GM18505 (cell line): Measurements from ENCODE around the gene TTYH3.

Experiments
- ATAC-seq: cut with Tn5 transposase; IDR thresholded peaks from one replicate; pipeline ENCODE4 v1.9.1; 2021; ENCODE audit not compliant: unreplicated experiment
- POLR2A ChIP-seq: IDR thresholded peaks from 4 replicates; pipeline ENCODE4 v1.6.1; 2011; ENCODE audit warnings: borderline replicate concordance; ENCODE audit not compliant: insufficient read depth, insufficient read length; ENCODE audit errors: extremely low read depth

TTYH3 gene

DNA sequence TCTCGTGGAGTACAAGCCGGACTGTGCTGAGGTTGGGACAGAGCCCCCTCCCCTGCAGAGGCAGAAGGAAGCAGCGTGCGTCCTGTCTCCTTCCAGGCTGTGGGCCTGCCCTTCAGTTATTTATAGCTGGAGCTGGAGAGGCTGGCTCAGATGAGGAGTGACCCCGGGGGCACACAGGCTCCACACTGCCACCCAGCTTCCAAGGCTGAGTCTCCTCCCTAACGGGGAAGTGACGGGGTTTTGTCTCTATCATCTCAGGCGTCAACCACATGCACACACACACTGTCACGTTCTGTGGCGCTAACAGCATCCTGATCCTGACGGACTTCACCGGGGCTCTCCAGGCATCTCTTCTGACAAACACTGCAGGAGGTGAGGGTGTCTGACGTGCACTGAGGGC lies 81.6 kb downstream of the TTYH3 start:
- ATAC-seq = no peak
- no peak for TF ChIP-seq POLR2A

- TF ChIP-seq POLR2A = no peak
- no peak for ATAC-seq
Measured at GRCh38 chr7:2713978-2714377, 82.2 kb downstream of the TTYH3 start.
